H9 (cell line): Measurements from ENCODE around the gene SLC12A2. TPM values are rescaled to one million over a fixed set of nuclear protein-coding genes. Genes with fewer than 3 reads are reported as not detected.

Experiments
- DNase-seq: peaks from one replicate; pipeline ENCODE4 v3.0.0-alpha.2; 2017
- H2AFZ ChIP-seq: one replicate; pipeline ENCODE4 v1.6.1; 2013; ENCODE audit warnings: mild to moderate bottlenecking, low read length, control low read depth, moderate library complexity
- H2AK5ac ChIP-seq: 2 replicates; pipeline ENCODE4 v1.6.1; 2013; ENCODE audit warnings: low read length, control low read depth, mixed read lengths; ENCODE audit not compliant: insufficient read length
- H2BK120ac ChIP-seq: one replicate; pipeline ENCODE4 v1.6.1; 2013; ENCODE audit warnings: low read depth, mild to moderate bottlenecking, low read length, control low read depth, inconsistent platforms; ENCODE audit not compliant: poor library complexity, severe bottlenecking
- H2BK12ac ChIP-seq: 2 replicates; pipeline ENCODE4 v1.6.1; 2013; ENCODE audit warnings: low read length, control low read depth, mixed read lengths, low read depth; ENCODE audit not compliant: insufficient read length
- H2BK15ac ChIP-seq: 2 replicates; pipeline ENCODE4 v1.6.1; 2013; ENCODE audit warnings: low read depth, low read length, control low read depth
- H2BK20ac ChIP-seq: one replicate; pipeline ENCODE4 v1.6.1; 2013; ENCODE audit warnings: low read depth, mild to moderate bottlenecking, low read length, control low read depth, inconsistent platforms; ENCODE audit not compliant: poor library complexity, severe bottlenecking
- H2BK5ac ChIP-seq: 2 replicates; pipeline ENCODE4 v1.6.1; 2013; ENCODE audit warnings: low read length, control low read depth, mixed read lengths; ENCODE audit not compliant: insufficient read length
- H3K14ac ChIP-seq: 2 replicates; pipeline ENCODE4 v1.6.1; 2013; ENCODE audit warnings: low read length, control low read depth; ENCODE audit not compliant: insufficient read depth
- H3K18ac ChIP-seq: 2 replicates; pipeline ENCODE4 v1.6.1; 2013; ENCODE audit warnings: low read depth, mild to moderate bottlenecking, mixed read lengths, low read length, control low read depth; ENCODE audit not compliant: insufficient read length
- H3K23ac ChIP-seq: 2 replicates; pipeline ENCODE4 v1.6.1; 2013; ENCODE audit warnings: low read length, control low read depth, mixed read lengths, low read depth; ENCODE audit not compliant: insufficient read length
- H3K23me2 ChIP-seq: 2 replicates; pipeline ENCODE4 v1.6.1; 2013; ENCODE audit warnings: low read depth, mild to moderate bottlenecking, mixed read lengths, low read length, control low read depth; ENCODE audit not compliant: insufficient read length, poor library complexity, severe bottlenecking
- H3K27ac ChIP-seq: 2 replicates; pipeline ENCODE4 v1.5.1; 2013; ENCODE audit warnings: low read length, control low read depth, mixed read lengths, low read depth; ENCODE audit not compliant: insufficient read length
- H3K27me3 ChIP-seq: 2 replicates; pipeline ENCODE4 v1.6.1; 2013; ENCODE audit warnings: low read length, control low read depth, inconsistent platforms; ENCODE audit not compliant: insufficient read depth
- H3K4ac ChIP-seq: 2 replicates; pipeline ENCODE4 v1.6.1; 2013; ENCODE audit warnings: low read depth, mild to moderate bottlenecking, control low read depth, inconsistent platforms, low read length, moderate library complexity
- H3K4me1 ChIP-seq: 2 replicates; pipeline ENCODE4 v1.6.1; 2013; ENCODE audit warnings: low read length, control low read depth, inconsistent platforms; ENCODE audit not compliant: insufficient read depth
- H3K4me2 ChIP-seq: 2 replicates; pipeline ENCODE4 v1.6.1; 2013; ENCODE audit warnings: low read length, control low read depth, mixed read lengths; ENCODE audit not compliant: insufficient read length, insufficient read depth
- H3K56ac ChIP-seq: 2 replicates; pipeline ENCODE4 v1.6.1; 2013; ENCODE audit warnings: low read depth, mild to moderate bottlenecking, mixed read lengths, low read length, control low read depth; ENCODE audit not compliant: insufficient read length
- H3K79me1 ChIP-seq: 2 replicates; pipeline ENCODE4 v1.6.1; 2013; ENCODE audit warnings: low read depth, mild to moderate bottlenecking, moderate library complexity, low read length, control low read depth, inconsistent platforms; ENCODE audit not compliant: insufficient read depth, poor library complexity, severe bottlenecking
- H3K79me2 ChIP-seq: 2 replicates; pipeline ENCODE4 v1.6.1; 2013; ENCODE audit warnings: low read length, control low read depth, inconsistent platforms; ENCODE audit not compliant: insufficient read depth
- H3K9ac ChIP-seq: 2 replicates; pipeline ENCODE4 v1.6.1; 2013; ENCODE audit warnings: low read length, control low read depth, mixed read lengths; ENCODE audit not compliant: insufficient read length; ENCODE audit errors: extremely low read depth
- H3K9me3 ChIP-seq: one replicate; pipeline ENCODE4 v1.6.1; 2013; ENCODE audit warnings: low read depth, low read length, inconsistent platforms; ENCODE audit not compliant: control insufficient read depth
- H3T11ph ChIP-seq: one replicate; pipeline ENCODE4 v1.6.1; 2013; ENCODE audit warnings: mild to moderate bottlenecking, low read length, control low read depth, inconsistent platforms
- H4K20me1 ChIP-seq: one replicate; pipeline ENCODE4 v1.6.1; 2013; ENCODE audit not compliant: control insufficient read depth, insufficient read length, insufficient read depth
- H4K5ac ChIP-seq: 2 replicates; pipeline ENCODE4 v1.6.1; 2013; ENCODE audit warnings: low read depth, mild to moderate bottlenecking, mixed read lengths, low read length, control low read depth; ENCODE audit not compliant: insufficient read length
- H4K8ac ChIP-seq: replicated peaks from 2 replicates; pipeline ENCODE4 v1.6.1; 2013; ENCODE audit warnings: low read length, control low read depth, mixed read lengths, low read depth; ENCODE audit not compliant: insufficient read length
- H4K91ac ChIP-seq: 2 replicates; pipeline ENCODE4 v1.6.1; 2013; ENCODE audit warnings: low read depth, mild to moderate bottlenecking, moderate library complexity, mixed read lengths, low read length, control low read depth; ENCODE audit not compliant: insufficient read length
- H3K27ac Mint-ChIP-seq, 3 experiments: 2 replicates in 2 of 3; 3 replicates in 1 of 3; pipeline ENCODE4 v1.8.0; 2020 to 2021; ENCODE audit warnings: mixed read lengths in 3 of 3, mild to moderate bottlenecking in 1 of 3, moderate library complexity in 1 of 3
- H3K27me3 Mint-ChIP-seq: 2 replicates; pipeline ENCODE4 v1.8.0; 2021; ENCODE audit warnings: low read depth, mild to moderate bottlenecking, moderate library complexity, mixed read lengths
- H3K36me3 Mint-ChIP-seq, 3 experiments: 2 replicates in 2 of 3; 3 replicates in 1 of 3; pipeline ENCODE4 v1.8.0; 2020 to 2021; ENCODE audit warnings: low read depth in 3 of 3, mixed read lengths in 3 of 3; ENCODE audit not compliant: insufficient read depth in 1 of 3
- H3K4me1 Mint-ChIP-seq, 2 experiments: 2 replicates each; pipeline ENCODE4 v1.8.0; 2020; ENCODE audit warnings: mixed read lengths in 2 of 2
- H3K4me3 Mint-ChIP-seq, 2 experiments: 2 replicates in 1 of 2; 3 replicates in 1 of 2; pipeline ENCODE4 v1.8.0; 2020 to 2021; ENCODE audit warnings: mild to moderate bottlenecking in 2 of 2, mixed read lengths in 2 of 2, moderate library complexity in 1 of 2
- H3K9me3 Mint-ChIP-seq, 2 experiments: 2 replicates in 1 of 2; 3 replicates in 1 of 2; pipeline ENCODE4 v1.8.0; 2020; ENCODE audit warnings: mild to moderate bottlenecking in 2 of 2, mixed read lengths in 2 of 2, moderate library complexity in 1 of 2
- WGBS: extraction: QIAGEN DNeasy Blood & Tissue Kit; methylation state at CpG from one replicate; pipeline ENCODE4 v1.1.7; 2013; ENCODE audit warnings: missing lambda C conversion rate, low lambda C conversion rate, mixed read lengths; ENCODE audit not compliant: insufficient read length; ENCODE audit errors: extremely low coverage; 5-methylcytosine and 5-hydroxymethylcytosine counted together
- total RNA-seq: library from RNA; stranded (reverse); gene quantifications from 2 replicates; pipeline ENCODE4 v1.2.1, GENCODE V29; 2021
- TF ChIP-seq, protein P1 (sequence below): fragments of 200-600 bp; sonication (generic); conservative IDR thresholded peaks from 3 replicates; pipeline ENCODE4 v1.8.0; 2021; ENCODE audit warnings: antibody characterized with exemption, mild to moderate bottlenecking

Gene SLC12A2
- total RNA-seq, 1 experiment from 2014 or later: 17.9 TPM

DNA sequence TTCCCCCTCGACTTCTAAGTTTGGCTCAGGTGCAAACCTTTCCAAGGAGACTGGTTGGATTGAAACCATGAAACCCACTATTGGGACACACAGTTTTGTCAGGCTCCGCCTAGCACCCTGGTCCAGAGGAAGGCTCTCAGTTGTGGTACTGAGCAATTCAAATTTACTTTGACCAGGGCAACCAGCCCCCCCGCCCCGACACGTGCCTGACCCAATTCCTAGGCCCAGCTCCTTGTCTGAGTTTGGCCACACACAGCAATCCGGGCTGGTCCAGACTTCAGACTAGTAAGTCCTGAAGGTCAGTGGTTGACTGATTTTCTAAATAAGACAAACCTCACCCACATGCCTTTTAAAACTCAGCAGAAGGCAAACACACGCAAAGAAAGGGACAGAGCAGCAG, 132.7 kb downstream of the SLC12A2 start:
- DNase-seq: no peak
- no peak overlapping the region for H2BK120ac ChIP-seq
- no peaks in the 10 kb centered on the region for H3K79me1 ChIP-seq
- no peak overlapping the region for H3K23ac ChIP-seq
- no peak overlapping the region for H2AK5ac ChIP-seq
- no peak overlapping the region for H2BK15ac ChIP-seq
- Mint-ChIP-seq H3K4me3 (no peak overlapping the region), H3K9me3 (no peaks in the 10 kb centered on the region), H3K4me1 (peaks cover 2 to 7% of the 10 kb centered on the region in 2 experiments; a peak in 2 of 4 replicates), H3K27me3 (no peaks in the 10 kb centered on the region; the same call in 1 of the 2 replicates), H3K36me3 (no peaks in the 10 kb centered on the region), H3K27ac (no peak overlapping the region)
- no peak overlapping the region for H2BK12ac ChIP-seq
- no peaks in the 10 kb centered on the region for H4K20me1 ChIP-seq
- H3K4me1 ChIP-seq: no peaks in the 10 kb centered on the region
- TF ChIP-seq, protein P1, sequence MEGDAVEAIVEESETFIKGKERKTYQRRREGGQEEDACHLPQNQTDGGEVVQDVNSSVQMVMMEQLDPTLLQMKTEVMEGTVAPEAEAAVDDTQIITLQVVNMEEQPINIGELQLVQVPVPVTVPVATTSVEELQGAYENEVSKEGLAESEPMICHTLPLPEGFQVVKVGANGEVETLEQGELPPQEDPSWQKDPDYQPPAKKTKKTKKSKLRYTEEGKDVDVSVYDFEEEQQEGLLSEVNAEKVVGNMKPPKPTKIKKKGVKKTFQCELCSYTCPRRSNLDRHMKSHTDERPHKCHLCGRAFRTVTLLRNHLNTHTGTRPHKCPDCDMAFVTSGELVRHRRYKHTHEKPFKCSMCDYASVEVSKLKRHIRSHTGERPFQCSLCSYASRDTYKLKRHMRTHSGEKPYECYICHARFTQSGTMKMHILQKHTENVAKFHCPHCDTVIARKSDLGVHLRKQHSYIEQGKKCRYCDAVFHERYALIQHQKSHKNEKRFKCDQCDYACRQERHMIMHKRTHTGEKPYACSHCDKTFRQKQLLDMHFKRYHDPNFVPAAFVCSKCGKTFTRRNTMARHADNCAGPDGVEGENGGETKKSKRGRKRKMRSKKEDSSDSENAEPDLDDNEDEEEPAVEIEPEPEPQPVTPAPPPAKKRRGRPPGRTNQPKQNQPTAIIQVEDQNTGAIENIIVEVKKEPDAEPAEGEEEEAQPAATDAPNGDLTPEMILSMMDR: no peak
- no peaks in the 10 kb centered on the region for H3K79me2 ChIP-seq
- H3K9ac ChIP-seq: no peak overlapping the region
- no peak overlapping the region for H4K91ac ChIP-seq
- no peak overlapping the region for H4K8ac ChIP-seq
- no peak overlapping the region for H2BK20ac ChIP-seq
- H3K14ac ChIP-seq: no peak overlapping the region
- H3K9me3 ChIP-seq: no peaks in the 10 kb centered on the region
- no peaks in the 10 kb centered on the region for H3K27me3 ChIP-seq
- H2BK5ac ChIP-seq: no peak overlapping the region
- no peak overlapping the region for H4K5ac ChIP-seq
- H2AFZ ChIP-seq: no peak overlapping the region
- no peak overlapping the region for H3K56ac ChIP-seq
- H3T11ph ChIP-seq: no peak overlapping the region
- no peak overlapping the region for H3K18ac ChIP-seq
- H3K4me2 ChIP-seq: no peak overlapping the region
- no CpG with 5 or more reads among the region's 7 CpGs for WGBS
- H3K27ac ChIP-seq: no peak overlapping the region
- H3K23me2 ChIP-seq: no peaks in the 10 kb centered on the region
- H3K4ac ChIP-seq: no peak overlapping the region
